ENCODE measurements around the gene NCKAP1. TPM values are rescaled to one million over a fixed set of nuclear protein-coding genes. Genes with fewer than 3 reads are reported as not detected.
"Not testable (repeated sequence)": the region's sequence is repeated elsewhere in the genome, so short reads cannot be mapped to it uniquely, and the experiment has no call there.

Gene NCKAP1
- total RNA-seq, 1 donor from 2014 or later = 143 TPM

- FAIRE-seq (no peak), DNase-seq (ENCODE audit: low spot score in 2 of 2) (no peak)
These were observed 122.6 kb downstream of the NCKAP1 start for GRCh38 chr2:182915369-182916326.

- no peak for DNase-seq (ENCODE audit: low spot score in 2 of 2)
These were observed 123.4 kb downstream of the NCKAP1 start for GRCh38 chr2:182914852-182915251.

GRCh38 chr2:182913064-182913463 lies 125.2 kb downstream of the NCKAP1 start:
- FAIRE-seq = no peak
- DNase-seq (ENCODE audit: low spot score in 2 of 2) = no peak

More at GRCh38 chr2:182914852-182915251, 123.4 kb downstream of the NCKAP1 start:
- no peak for FAIRE-seq

DNA sequence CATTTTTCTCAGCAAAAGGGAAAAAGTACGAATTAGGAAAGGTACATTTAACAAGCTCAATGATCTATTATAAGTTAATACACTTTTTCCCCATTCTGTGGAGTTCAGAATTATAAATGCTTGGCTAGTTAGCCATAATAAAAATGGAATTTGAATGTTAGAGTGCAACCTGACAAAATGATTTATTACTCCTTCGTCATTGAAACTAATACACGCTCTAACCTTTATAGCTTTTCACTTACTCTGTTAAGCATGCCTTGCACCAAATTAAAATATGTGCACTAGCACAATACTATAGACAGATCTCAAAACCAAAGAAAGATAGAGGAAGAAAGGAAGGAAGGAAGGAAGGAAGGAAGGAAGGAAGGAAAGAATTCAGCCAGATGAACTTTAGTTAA lies 125.7 kb downstream of the NCKAP1 start:
- DNase-seq (ENCODE audit: low spot score in 2 of 2) = no peak
- no peak for FAIRE-seq

DNA sequence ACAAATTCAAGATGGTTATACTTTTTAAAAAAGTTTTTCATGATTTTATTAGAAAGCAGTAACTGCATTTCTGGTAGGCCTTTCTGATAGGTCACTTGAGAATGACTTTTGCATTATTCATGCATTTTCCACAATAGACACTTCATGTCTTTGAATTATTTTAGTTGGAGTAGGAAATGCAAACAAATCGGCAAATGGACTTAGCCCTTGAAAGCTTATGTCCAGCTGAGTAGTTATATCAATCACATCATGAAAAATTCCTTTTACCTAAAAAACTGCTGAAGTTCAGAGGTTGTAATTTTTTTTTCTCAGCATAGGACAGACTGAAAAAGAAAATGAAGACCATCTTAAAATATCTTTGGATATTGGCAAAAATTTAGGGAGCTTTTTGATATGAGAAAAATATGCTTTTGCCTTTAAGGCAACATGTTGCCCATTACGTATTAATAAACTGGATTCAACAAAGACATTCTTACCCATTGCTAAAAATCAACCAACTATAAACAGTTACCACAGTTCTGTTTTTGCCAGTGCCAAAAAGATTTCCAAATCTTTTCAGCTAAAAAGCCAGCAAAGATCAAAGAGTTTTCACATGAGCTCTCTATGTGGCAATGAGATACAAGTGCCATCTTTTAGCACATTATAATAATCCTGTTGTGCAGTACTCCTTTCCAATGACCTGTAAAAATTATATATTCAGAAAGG lies 126.3 kb downstream of the NCKAP1 start:
- no peak for DNase-seq (ENCODE audit: low spot score in 2 of 2)
- FAIRE-seq = no peak

GRCh38 chr2:182910965-182911364 lies 127.3 kb downstream of the NCKAP1 start:
- DNase-seq (ENCODE audit: low spot score in 2 of 2) = no peak
- FAIRE-seq = no peak

GRCh38 chr2:182907081-182907830 lies 131.0 kb downstream of the NCKAP1 start:
- DNase-seq (ENCODE audit: low spot score in 2 of 2) (no peak), FAIRE-seq (no peak)

DNA sequence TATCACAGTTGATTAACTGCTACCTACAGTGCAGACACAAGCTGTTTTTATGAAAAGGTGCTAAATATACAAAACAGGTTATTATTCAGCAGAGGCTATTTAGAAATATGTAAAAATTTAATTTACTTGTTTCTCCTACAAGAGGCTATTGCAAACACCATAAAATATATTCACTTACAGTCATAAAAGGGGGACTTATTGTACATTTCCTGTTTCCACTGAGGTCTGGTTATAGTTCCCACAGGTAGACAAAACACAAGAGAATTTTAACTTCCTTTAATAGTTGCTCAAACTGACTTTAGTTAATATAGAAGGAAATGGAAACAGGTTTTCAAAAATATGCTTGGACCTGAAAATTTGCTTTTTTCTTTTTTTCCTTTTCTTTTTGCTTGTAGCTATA lies 131.8 kb downstream of the NCKAP1 start:
- DNase-seq (ENCODE audit: low spot score in 2 of 2) (no peak), FAIRE-seq (no peak)

DNA sequence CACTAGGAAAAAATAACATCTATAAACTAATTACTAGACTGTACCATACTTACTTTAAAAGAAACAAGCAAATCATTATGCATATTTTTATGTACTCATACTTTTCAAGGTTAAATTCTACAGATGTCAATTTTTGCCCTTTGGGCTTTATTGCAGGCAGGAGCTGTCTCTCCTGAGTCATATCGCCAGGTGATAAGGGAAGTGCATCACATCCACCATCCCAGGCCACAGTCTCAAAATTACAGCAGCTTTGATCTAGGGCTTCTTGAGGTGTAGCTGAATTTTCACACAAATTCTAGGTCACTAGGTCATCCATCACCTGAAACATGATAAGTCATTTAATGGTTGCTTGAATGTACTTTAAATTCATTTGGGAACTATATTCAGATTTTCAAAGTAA lies 133.4 kb downstream of the NCKAP1 start:
- DNase-seq (ENCODE audit: low spot score in 2 of 2) = no peak
- no peak for FAIRE-seq

GRCh38 chr2:182903566-182903965 lies 134.7 kb downstream of the NCKAP1 start:
- DNase-seq (ENCODE audit: low spot score in 2 of 2) (no peak), FAIRE-seq (no peak)

DNA sequence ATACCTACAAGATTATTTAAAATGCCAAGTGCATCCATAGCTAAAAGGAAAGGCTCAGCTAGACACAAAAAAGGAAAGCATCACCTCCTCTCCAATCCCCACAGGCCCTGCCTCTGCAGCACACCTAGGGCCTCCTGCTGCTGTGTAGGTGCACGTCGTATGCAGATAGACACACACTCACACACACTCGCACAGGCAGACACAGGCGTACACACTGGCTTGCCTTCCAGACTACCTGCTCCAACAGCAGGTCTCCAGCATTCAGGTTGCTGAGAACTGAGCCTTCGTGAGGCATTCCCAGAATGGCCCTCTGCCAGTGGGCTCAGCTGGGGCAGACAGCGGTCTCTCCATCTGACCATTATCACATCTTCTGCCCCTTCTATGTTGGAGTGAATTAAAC lies 136.5 kb downstream of the NCKAP1 start:
- no peak for FAIRE-seq

DNA sequence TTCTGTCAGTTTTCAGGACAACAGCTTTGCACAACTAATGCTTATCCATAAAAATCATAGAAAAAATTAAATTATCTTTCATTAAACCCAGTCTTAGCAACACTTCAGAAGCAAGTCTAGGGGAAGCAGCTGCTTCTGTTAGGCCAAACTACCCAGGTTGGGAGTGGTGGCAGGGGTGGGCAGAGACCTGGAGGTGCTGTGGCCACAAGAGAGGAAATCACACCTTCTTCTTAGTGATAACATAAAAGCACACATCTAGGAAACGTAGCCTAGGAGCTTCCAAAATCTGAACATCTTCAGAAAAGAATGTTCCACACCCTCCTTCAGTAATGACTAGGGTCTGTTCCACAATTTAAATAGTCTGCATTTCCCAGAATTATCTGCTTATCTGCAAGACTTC lies 139.5 kb downstream of the NCKAP1 start:
- FAIRE-seq (no peak), DNase-seq (ENCODE audit: low spot score in 2 of 2) (no peak)

More for the DNA sequence above, 136.5 kb downstream of the NCKAP1 start:
- no peak for DNase-seq (ENCODE audit: low spot score in 2 of 2)

GRCh38 chr2:182897137-182897536 lies 141.1 kb downstream of the NCKAP1 start:
- FAIRE-seq (no peak), DNase-seq (ENCODE audit: low spot score in 2 of 2) (no peak)

GRCh38 chr2:182895798-182896197 lies 142.5 kb downstream of the NCKAP1 start:
- DNase-seq (ENCODE audit: low spot score in 2 of 2) (no peak), FAIRE-seq (no peak)

- FAIRE-seq = no peak
These were observed 143.1 kb downstream of the NCKAP1 start for GRCh38 chr2:182895169-182895568.

DNA sequence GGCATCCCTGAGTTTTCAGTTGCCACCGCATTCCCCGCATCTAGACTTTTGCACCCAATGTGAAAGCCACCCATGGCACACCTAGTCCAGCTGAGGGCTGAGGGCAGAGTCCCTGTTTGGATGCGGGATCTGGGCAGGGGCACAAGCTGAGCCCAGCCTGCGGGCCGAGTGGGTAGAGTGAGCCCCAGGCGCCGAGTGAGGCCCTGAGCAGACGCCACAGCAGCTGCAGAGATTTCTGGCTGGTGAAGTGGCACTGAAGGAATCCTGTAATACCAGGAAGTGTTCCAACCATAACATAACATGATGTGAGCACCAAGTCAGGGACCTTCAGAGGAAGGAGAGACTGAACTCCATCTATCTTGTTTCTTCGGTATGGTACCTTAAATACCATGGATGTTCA lies 144.1 kb downstream of the NCKAP1 start:
- DNase-seq (ENCODE audit: low spot score in 2 of 2) (no peak), FAIRE-seq (no peak)

More at GRCh38 chr2:182895169-182895568, 143.1 kb downstream of the NCKAP1 start:
- DNase-seq (ENCODE audit: low spot score in 2 of 2) = no peak

GRCh38 chr2:182893666-182894065 lies 144.6 kb downstream of the NCKAP1 start:
- no peak for DNase-seq (ENCODE audit: low spot score in 2 of 2)
- FAIRE-seq = no peak

DNA sequence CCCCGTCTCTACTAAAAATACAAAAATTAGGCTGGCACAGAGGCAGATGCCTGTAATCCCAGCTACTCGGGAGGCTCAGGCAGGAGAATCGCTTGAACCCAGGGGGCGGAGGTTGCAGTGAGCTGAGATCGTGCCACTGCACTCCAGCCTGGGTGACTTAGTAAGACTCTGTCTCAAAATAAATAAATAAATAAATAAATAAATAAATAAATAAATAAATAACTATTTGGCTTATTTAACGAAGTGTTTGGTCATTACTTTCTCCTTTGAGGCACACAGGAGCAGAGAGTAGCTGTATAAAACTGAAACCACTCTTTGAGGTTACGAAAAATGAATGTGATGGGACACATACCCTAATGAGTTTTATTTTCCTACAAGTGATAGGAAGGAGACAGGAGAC lies 145.2 kb downstream of the NCKAP1 start:
- DNase-seq (ENCODE audit: low spot score in 2 of 2); FAIRE-seq: not testable (repeated sequence)

DNA sequence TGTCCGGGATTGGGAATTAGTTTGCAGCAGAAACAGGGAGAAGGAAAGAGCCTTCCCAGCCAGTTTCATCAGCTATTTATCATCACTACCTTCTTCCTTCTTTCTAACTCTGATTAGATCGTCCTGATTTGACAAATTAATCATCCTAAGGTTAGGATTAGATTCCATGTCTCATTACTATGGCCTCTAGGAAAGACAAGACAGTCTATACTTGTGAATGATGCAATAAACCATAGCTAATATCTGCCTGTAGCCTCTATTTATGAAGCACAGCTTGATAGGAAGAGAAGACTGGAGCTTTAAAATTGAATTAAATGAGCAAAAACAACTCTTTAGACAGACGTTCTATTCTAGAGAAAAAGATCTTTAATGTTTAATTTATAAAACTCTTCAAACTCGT lies 146.6 kb downstream of the NCKAP1 start:
- FAIRE-seq (no peak), DNase-seq (ENCODE audit: low spot score in 2 of 2) (no peak)

GRCh38 chr2:182890773-182891378 lies 147.4 kb downstream of the NCKAP1 start:
- DNase-seq (ENCODE audit: low spot score in 2 of 2) (no peak), FAIRE-seq (no peak)

Data from frontal cortex (tissue), 4 donors.